Measurements from ENCODE around the gene DIAPH3. TPM values are rescaled to one million over a fixed set of nuclear protein-coding genes. Genes with fewer than 3 reads are reported as not detected.

The DIAPH3 gene
- total and polyA plus RNA-seq, 2 donors (not counting 1 experiment from before 2014, with no cell fraction given): 0.03 to 0.10 TPM

- no peaks in the 10 kb centered on the region for H3K9me3 Mint-ChIP-seq (ENCODE audit: insufficient read depth)
- H3K27me3 Mint-ChIP-seq: no peaks in the 10 kb centered on the region
- Histone ChIP-seq H4K20me1 (ENCODE audit: control insufficient read depth, insufficient read depth, low read length, poor library complexity, severe bottlenecking) (no peaks in the 10 kb centered on the region), H3K4me2 (replicated peaks; ENCODE audit: low read depth, low read length, poor library complexity, severe bottlenecking) (no peak overlapping the region), H3K9ac (ENCODE audit: low read length) (no peak overlapping the region), H3K4me1 (ENCODE audit: control insufficient read depth in 2 of 2, insufficient read depth in 2 of 2, low read length in 2 of 2) (no peaks in the 10 kb centered on the region), H3K36me3 (replicated peaks in 1 of 2; ENCODE audit: control extremely low read depth in 1 of 2, control insufficient read depth in 1 of 2, extremely low read depth in 1 of 2, insufficient read depth in 2 of 2, low read length in 1 of 2) (no peaks in the 10 kb centered on the region), H3K27me3 (replicated peaks in 1 of 4; ENCODE audit: control extremely low read depth in 1 of 4, control insufficient read depth in 3 of 4, insufficient read depth in 4 of 4, low read length in 3 of 4) (no peaks in the 10 kb centered on the region), H3K27ac (ENCODE audit: low read length in 2 of 2) (no peak overlapping the region), H3K4me3 (ENCODE audit: control extremely low read depth in 1 of 5, extremely low read depth in 1 of 5, insufficient read depth in 1 of 5, low read depth in 2 of 5, low read length in 4 of 5) (no peak overlapping the region), H3K79me2 (ENCODE audit: control insufficient read depth, insufficient read depth, low read length) (no peaks in the 10 kb centered on the region), H2AFZ (ENCODE audit: insufficient read depth, low read depth, low read length, poor library complexity, severe bottlenecking) (no peak overlapping the region), H3K9me3 (ENCODE audit: control extremely low read depth in 1 of 3, control insufficient read depth in 2 of 3, insufficient read depth in 1 of 3, low read length in 2 of 3) (no peaks in the 10 kb centered on the region)
- intact Hi-C loops (cut with micrococcal nuclease): no loop called here
- POLR2A ChIA-PET: no interaction called here
- no peak for DNase-seq
- H3K27ac Mint-ChIP-seq: no peak overlapping the region
- TF ChIP-seq CTCF (IDR thresholded peaks at IDR 0.05) (no peak), EZH2 (IDR thresholded peaks at IDR 0.05; ENCODE audit: borderline replicate concordance, insufficient read depth, low read depth, low read length, poor library complexity, severe bottlenecking) (no peak)
- H3K4me1 Mint-ChIP-seq: peaks cover 2% of the 10 kb centered on the region
- no peak overlapping the region for H3K4me3 Mint-ChIP-seq
- no CpG with 5 or more reads among the region's 3 CpGs for WGBS (ENCODE audit: insufficient coverage)
- no peak for ATAC-seq (ENCODE audit: low read depth)
- CTCF ChIA-PET: no interaction called here
These were observed 434.7 kb downstream of the DIAPH3 start for GRCh38 chr13:59728896-59729545.
